ENCODE results near the gene GATM. TPM values are rescaled to one million over a fixed set of nuclear protein-coding genes. Genes with fewer than 3 reads are reported as not detected.

Gene GATM
- total RNA-seq, 1 donor from 2014 or later = 3.5 TPM

- no peak for DNase-seq (ENCODE audit: low spot score)
- Mint-ChIP-seq H3K36me3 (ENCODE audit: low read depth, unreplicated experiment) (peaks cover 25% of the 10 kb centered on the region), H3K27ac (ENCODE audit: unreplicated experiment) (no peak overlapping the region), H3K4me3 (ENCODE audit: unreplicated experiment) (no peak overlapping the region), H3K4me1 (ENCODE audit: unreplicated experiment) (peaks cover 7% of the 10 kb centered on the region), H3K27me3 (ENCODE audit: unreplicated experiment) (peaks cover 1% of the 10 kb centered on the region), H3K9me3 (ENCODE audit: unreplicated experiment) (no peaks in the 10 kb centered on the region)
- TF ChIP-seq CTCF (IDR thresholded peaks at IDR 0.05; ENCODE audit: unreplicated experiment) = no peak
Measured at GRCh38 chr15:45414215-45414885, 36.0 kb upstream of the GATM start.

GRCh38 chr15:45409596-45409995 is 31.3 kb upstream of the GATM start:
- Mint-ChIP-seq H3K36me3 (ENCODE audit: low read depth, unreplicated experiment) (peaks cover 26% of the 10 kb centered on the region), H3K4me1 (ENCODE audit: unreplicated experiment) (peaks cover 11% of the 10 kb centered on the region), H3K27ac (ENCODE audit: unreplicated experiment) (no peak overlapping the region), H3K27me3 (ENCODE audit: unreplicated experiment) (no peaks in the 10 kb centered on the region), H3K9me3 (ENCODE audit: unreplicated experiment) (no peaks in the 10 kb centered on the region), H3K4me3 (ENCODE audit: unreplicated experiment) (peak overlapping the region; percentile 10)
- DNase-seq (ENCODE audit: low spot score) = no peak
- no peak for TF ChIP-seq CTCF (IDR thresholded peaks at IDR 0.05; ENCODE audit: unreplicated experiment)

- Mint-ChIP-seq H3K27me3 (ENCODE audit: unreplicated experiment) (no peaks in the 10 kb centered on the region), H3K36me3 (ENCODE audit: low read depth, unreplicated experiment) (peaks cover 22% of the 10 kb centered on the region), H3K4me3 (ENCODE audit: unreplicated experiment) (no peak overlapping the region), H3K9me3 (ENCODE audit: unreplicated experiment) (no peaks in the 10 kb centered on the region), H3K27ac (ENCODE audit: unreplicated experiment) (no peak overlapping the region), H3K4me1 (ENCODE audit: unreplicated experiment) (peaks cover 12% of the 10 kb centered on the region)
- TF ChIP-seq CTCF (IDR thresholded peaks at IDR 0.05; ENCODE audit: unreplicated experiment) = no peak
- DNase-seq (ENCODE audit: low spot score) = no peak
Measured at GRCh38 chr15:45407786-45408185, 29.4 kb upstream of the GATM start.

GRCh38 chr15:45402955-45403877 is 24.9 kb upstream of the GATM start:
- H3K4me1 Mint-ChIP-seq (ENCODE audit: unreplicated experiment) = peaks cover 19% of the 10 kb centered on the region
- TF ChIP-seq CTCF (IDR thresholded peaks at IDR 0.05; ENCODE audit: unreplicated experiment) = no peak
- H3K36me3 Mint-ChIP-seq (ENCODE audit: low read depth, unreplicated experiment) = peaks cover 6% of the 10 kb centered on the region
- no peaks in the 10 kb centered on the region for H3K27me3 Mint-ChIP-seq (ENCODE audit: unreplicated experiment)
- H3K4me3 Mint-ChIP-seq (ENCODE audit: unreplicated experiment) = peak overlapping the region; percentile 91
- DNase-seq (ENCODE audit: low spot score) = peak; percentile 50
- H3K9me3 Mint-ChIP-seq (ENCODE audit: unreplicated experiment) = no peaks in the 10 kb centered on the region
- peak overlapping the region; percentile 30 for H3K27ac Mint-ChIP-seq (ENCODE audit: unreplicated experiment)
